Measurements from ENCODE around the gene ADCK2. TPM values are rescaled to one million over a fixed set of nuclear protein-coding genes. Genes with fewer than 3 reads are reported as not detected.

ADCK2 gene
- total and polyA plus RNA-seq, 9 donors, result 11.0 to 18.1 (median 14.2) TPM

GRCh38 chr7:140645166-140645900, 27.4 kb upstream of the ADCK2 start:
- Histone ChIP-seq H3K27ac (ENCODE audit: low read length) (no peak overlapping the region), H3K4me3 (ENCODE audit: low read length) (no peak overlapping the region), H3K27me3 (ENCODE audit: control insufficient read depth, insufficient read depth, low read length) (peaks cover 6% of the 10 kb centered on the region), H3K4me1 (ENCODE audit: control insufficient read depth, insufficient read depth, low read length) (peaks cover 15% of the 10 kb centered on the region), H3K36me3 (ENCODE audit: control insufficient read depth, insufficient read depth, low read length) (no peaks in the 10 kb centered on the region), H3K9me3 (replicated peaks; ENCODE audit: control insufficient read depth, low read depth, low read length) (no peaks in the 10 kb centered on the region)
- 82% methylated on average over 5 of the region's 8 CpGs for WGBS (ENCODE audit: insufficient coverage)
- no peak for DNase-seq

GRCh38 chr7:140646931-140647647, 25.7 kb upstream of the ADCK2 start:
- 10% methylated on average over 2 of the region's 8 CpGs for WGBS (ENCODE audit: insufficient coverage)
- H3K27ac ChIP-seq (ENCODE audit: low read length), result no peak overlapping the region
- H3K9me3 ChIP-seq (replicated peaks; ENCODE audit: control insufficient read depth, low read depth, low read length), result no peaks in the 10 kb centered on the region
- no peaks in the 10 kb centered on the region for H3K36me3 ChIP-seq (ENCODE audit: control insufficient read depth, insufficient read depth, low read length)
- peak; percentile 48 for DNase-seq
- no peak overlapping the region for H3K4me3 ChIP-seq (ENCODE audit: low read length)
- H3K4me1 ChIP-seq (ENCODE audit: control insufficient read depth, insufficient read depth, low read length), result peaks cover 4% of the 10 kb centered on the region
- H3K27me3 ChIP-seq (ENCODE audit: control insufficient read depth, insufficient read depth, low read length), result no peaks in the 10 kb centered on the region

- Histone ChIP-seq H3K27me3 (ENCODE audit: control insufficient read depth, insufficient read depth, low read length) (no peaks in the 10 kb centered on the region), H3K9me3 (replicated peaks; ENCODE audit: control insufficient read depth, low read depth, low read length) (no peaks in the 10 kb centered on the region), H3K27ac (ENCODE audit: low read length) (no peak overlapping the region), H3K36me3 (ENCODE audit: control insufficient read depth, insufficient read depth, low read length) (no peaks in the 10 kb centered on the region), H3K4me1 (ENCODE audit: control insufficient read depth, insufficient read depth, low read length) (peaks cover 11% of the 10 kb centered on the region), H3K4me3 (ENCODE audit: low read length) (no peak overlapping the region)
- no CpG with 5 or more reads among the region's 6 CpGs for WGBS (ENCODE audit: insufficient coverage)
- DNase-seq, result no peak
Observed at GRCh38 chr7:140649556-140650205, 23.1 kb upstream of the ADCK2 start.

- no peak overlapping the region for H3K27ac ChIP-seq (ENCODE audit: low read length)
- H3K27me3 ChIP-seq (ENCODE audit: control insufficient read depth, insufficient read depth, low read length), result no peaks in the 10 kb centered on the region
- H3K36me3 ChIP-seq (ENCODE audit: control insufficient read depth, insufficient read depth, low read length), result no peaks in the 10 kb centered on the region
- peaks cover 11% of the 10 kb centered on the region for H3K4me1 ChIP-seq (ENCODE audit: control insufficient read depth, insufficient read depth, low read length)
- 69% methylated on average over 5 of the region's 12 CpGs for WGBS (ENCODE audit: insufficient coverage)
- no peak for DNase-seq
- H3K4me3 ChIP-seq (ENCODE audit: low read length), result no peak overlapping the region
- no peaks in the 10 kb centered on the region for H3K9me3 ChIP-seq (replicated peaks; ENCODE audit: control insufficient read depth, low read depth, low read length)
Observed at GRCh38 chr7:140650367-140650766, 22.4 kb upstream of the ADCK2 start.

GRCh38 chr7:140653319-140654108, 19.2 kb upstream of the ADCK2 start:
- WGBS (ENCODE audit: insufficient coverage), result 13% methylated on average over 8 of the region's 15 CpGs

GRCh38 chr7:140654109-140654387, 18.7 kb upstream of the ADCK2 start:
- no CpG with 5 or more reads among the region's 2 CpGs for WGBS (ENCODE audit: insufficient coverage)
- H3K27me3 ChIP-seq (ENCODE audit: control insufficient read depth, insufficient read depth, low read length), result no peaks in the 10 kb centered on the region
- H3K27ac ChIP-seq (ENCODE audit: low read length), result no peak overlapping the region
- H3K36me3 ChIP-seq (ENCODE audit: control insufficient read depth, insufficient read depth, low read length), result no peaks in the 10 kb centered on the region
- peaks cover 20% of the 10 kb centered on the region for H3K4me1 ChIP-seq (ENCODE audit: control insufficient read depth, insufficient read depth, low read length)
- H3K4me3 ChIP-seq (ENCODE audit: low read length), result no peak overlapping the region
- DNase-seq, result no peak
- H3K9me3 ChIP-seq (replicated peaks; ENCODE audit: control insufficient read depth, low read depth, low read length), result no peaks in the 10 kb centered on the region

More at GRCh38 chr7:140653319-140654108, 19.2 kb upstream of the ADCK2 start:
- Histone ChIP-seq H3K27me3 (ENCODE audit: control insufficient read depth, insufficient read depth, low read length) (no peaks in the 10 kb centered on the region), H3K4me3 (ENCODE audit: low read length) (no peak overlapping the region), H3K27ac (ENCODE audit: low read length) (no peak overlapping the region), H3K36me3 (ENCODE audit: control insufficient read depth, insufficient read depth, low read length) (no peaks in the 10 kb centered on the region), H3K4me1 (ENCODE audit: control insufficient read depth, insufficient read depth, low read length) (peaks cover 20% of the 10 kb centered on the region), H3K9me3 (replicated peaks; ENCODE audit: control insufficient read depth, low read depth, low read length) (no peaks in the 10 kb centered on the region)
- DNase-seq, result peak; percentile 93

- DNase-seq, result no peak
- H3K4me3 ChIP-seq (ENCODE audit: low read length), result no peak overlapping the region
- 95% methylated on average over 4 of the region's 4 CpGs for WGBS (ENCODE audit: insufficient coverage)
Observed at GRCh38 chr7:140654661-140655060, 18.1 kb upstream of the ADCK2 start.

GRCh38 chr7:140655511-140656408, 17.0 kb upstream of the ADCK2 start:
- DNase-seq, result no peak
- Histone ChIP-seq H3K4me3 (ENCODE audit: low read length) (no peak overlapping the region), H3K36me3 (ENCODE audit: control insufficient read depth, insufficient read depth, low read length) (no peaks in the 10 kb centered on the region), H3K27ac (ENCODE audit: low read length) (no peak overlapping the region), H3K27me3 (ENCODE audit: control insufficient read depth, insufficient read depth, low read length) (no peaks in the 10 kb centered on the region), H3K4me1 (ENCODE audit: control insufficient read depth, insufficient read depth, low read length) (peaks cover 22% of the 10 kb centered on the region), H3K9me3 (replicated peaks; ENCODE audit: control insufficient read depth, low read depth, low read length) (no peaks in the 10 kb centered on the region)
- WGBS (ENCODE audit: insufficient coverage), result 87% methylated on average over 14 of the region's 16 CpGs

More at GRCh38 chr7:140654661-140655060, 18.1 kb upstream of the ADCK2 start:
- Histone ChIP-seq H3K36me3 (ENCODE audit: control insufficient read depth, insufficient read depth, low read length) (no peaks in the 10 kb centered on the region), H3K4me1 (ENCODE audit: control insufficient read depth, insufficient read depth, low read length) (peaks cover 20% of the 10 kb centered on the region), H3K27ac (ENCODE audit: low read length) (no peak overlapping the region), H3K9me3 (replicated peaks; ENCODE audit: control insufficient read depth, low read depth, low read length) (no peaks in the 10 kb centered on the region), H3K27me3 (ENCODE audit: control insufficient read depth, insufficient read depth, low read length) (no peaks in the 10 kb centered on the region)

Measured in muscle of leg (tissue), 11 donors.